Thoracic aorta endothelial cell (primary cell): ENCODE data around the gene TBL1XR1. TPM values are rescaled to one million over a fixed set of nuclear protein-coding genes. Genes with fewer than 3 reads are reported as not detected.

Source experiments
- small RNA-seq: library from RNA; depleted of rRNA; stranded (forward); fragments of <200 nt; gene quantifications from one replicate; pipeline ENCODE3, GENCODE V24; 2012
- total RNA-seq: library from RNA; depleted of rRNA; stranded (reverse); fragments of >200 nt; gene quantifications from 2 replicates; pipeline ENCODE4 v1.2.3, GENCODE V29; 2012

Gene TBL1XR1
- total RNA-seq = 146 and 193 TPM in 2 replicates

GRCh38 chr3:177197041-177197726 is at the start of gene TBL1XR1:
Gene TBL1XR1, minus strand, starts transcription at chr3:177197482. Its CDS starts 132,505 bp downstream, at chr3:177064977.

Small RNA genes lying within 50 kb of the gene (small RNA-seq; reads per million reads assigned to genes)
- gene RF00019 (not detected), gene RNU6-681P (not detected)
